Measurements from ENCODE around the gene HIGD1A. TPM values are rescaled to one million over a fixed set of nuclear protein-coding genes. Genes with fewer than 3 reads are reported as not detected.

Gene HIGD1A
- total RNA-seq, 2 experiments from 2014 or later, result 60.4 to 75.8 TPM

DNA sequence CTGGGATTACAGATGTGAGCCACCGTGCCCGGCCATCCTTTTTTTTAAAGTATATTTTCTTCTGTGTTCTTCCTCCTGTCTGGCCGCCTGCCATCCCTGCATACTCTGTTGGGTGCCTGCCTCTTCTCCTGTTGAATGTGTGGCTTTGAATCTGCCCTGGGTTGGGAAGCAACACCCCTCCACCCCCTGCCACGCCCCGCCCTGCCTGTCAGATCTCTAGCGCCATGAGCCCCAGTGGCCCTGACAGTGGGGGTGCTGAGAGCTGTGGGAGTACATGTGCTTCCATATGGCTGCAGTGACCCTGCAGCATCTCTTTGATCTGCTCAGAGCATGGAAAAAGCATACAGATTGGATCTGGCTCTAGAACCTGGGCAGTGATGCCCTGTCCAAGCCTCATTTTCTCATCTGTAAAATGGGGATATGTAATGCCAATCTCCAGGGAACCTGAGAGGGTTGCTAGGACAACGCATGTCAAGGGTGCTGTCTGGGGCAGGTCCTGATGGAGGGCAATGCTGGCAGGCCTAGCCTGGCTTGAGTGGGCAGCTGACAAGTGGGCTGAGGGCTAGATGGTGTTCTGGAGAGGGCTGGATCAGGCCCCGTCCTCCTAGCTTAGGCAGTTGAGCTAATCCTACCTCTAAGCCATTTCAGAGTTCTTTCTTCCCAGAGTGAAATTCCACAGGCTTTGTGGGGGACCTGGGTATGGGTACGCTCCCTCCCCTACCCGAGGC is 55.1 kb downstream of the HIGD1A start:
- H3K4me1 ChIP-seq (ENCODE audit: insufficient read depth, low read length, poor library complexity, severe bottlenecking), result no peaks in the 10 kb centered on the region
- CTCF ChIA-PET (ENCODE audit: unreplicated experiment), result interaction anchor here (0.6 to 1.1 kb wide), 2 partner anchors 8 to 28 kb away, joined by 3 read pairs; no protein-coding TSS in a partner anchor
- intact Hi-C loops (cut with micrococcal nuclease; ENCODE audit: unreplicated experiment), result loop anchor here (10.0 kb wide), 1 partner anchor 94 kb away; the partner anchor contains the start of gene ZBTB47
- no peaks in the 10 kb centered on the region for H4K20me1 ChIP-seq (ENCODE audit: insufficient read depth, low read length)
- DNase-seq (ENCODE audit: low spot score), result no peak
- no peaks in the 10 kb centered on the region for H3K9me3 ChIP-seq (ENCODE audit: low read length)
- no peak overlapping the region for H2AFZ ChIP-seq (ENCODE audit: low read length)
- H3K79me2 ChIP-seq (ENCODE audit: insufficient read depth, low read depth, low read length), result no peaks in the 10 kb centered on the region
- no peaks in the 10 kb centered on the region for H3K9me2 ChIP-seq (ENCODE audit: insufficient read depth, low read length)
- no TSS peak for BruUV-seq (replicated peaks)
- no peak overlapping the region for H3K4me2 ChIP-seq (ENCODE audit: low read length)
- POLR2A ChIA-PET, result no interaction called here
- no peak overlapping the region for H3K4me3 ChIP-seq (ENCODE audit: low read depth, low read length, poor library complexity, severe bottlenecking)
- TF ChIP-seq, protein P1, sequence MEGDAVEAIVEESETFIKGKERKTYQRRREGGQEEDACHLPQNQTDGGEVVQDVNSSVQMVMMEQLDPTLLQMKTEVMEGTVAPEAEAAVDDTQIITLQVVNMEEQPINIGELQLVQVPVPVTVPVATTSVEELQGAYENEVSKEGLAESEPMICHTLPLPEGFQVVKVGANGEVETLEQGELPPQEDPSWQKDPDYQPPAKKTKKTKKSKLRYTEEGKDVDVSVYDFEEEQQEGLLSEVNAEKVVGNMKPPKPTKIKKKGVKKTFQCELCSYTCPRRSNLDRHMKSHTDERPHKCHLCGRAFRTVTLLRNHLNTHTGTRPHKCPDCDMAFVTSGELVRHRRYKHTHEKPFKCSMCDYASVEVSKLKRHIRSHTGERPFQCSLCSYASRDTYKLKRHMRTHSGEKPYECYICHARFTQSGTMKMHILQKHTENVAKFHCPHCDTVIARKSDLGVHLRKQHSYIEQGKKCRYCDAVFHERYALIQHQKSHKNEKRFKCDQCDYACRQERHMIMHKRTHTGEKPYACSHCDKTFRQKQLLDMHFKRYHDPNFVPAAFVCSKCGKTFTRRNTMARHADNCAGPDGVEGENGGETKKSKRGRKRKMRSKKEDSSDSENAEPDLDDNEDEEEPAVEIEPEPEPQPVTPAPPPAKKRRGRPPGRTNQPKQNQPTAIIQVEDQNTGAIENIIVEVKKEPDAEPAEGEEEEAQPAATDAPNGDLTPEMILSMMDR (conservative IDR thresholded peaks at IDR 0.05; ENCODE audit: low read length), result no peak
- no peak for TF ChIP-seq EZH2phosphoT487 (IDR thresholded peaks at IDR 0.05; ENCODE audit: borderline replicate concordance, low read depth, low read length)
- no peak overlapping the region for H3K27ac ChIP-seq (ENCODE audit: low read depth, low read length, poor library complexity, severe bottlenecking)
- no peaks in the 10 kb centered on the region for H3K36me3 ChIP-seq (ENCODE audit: insufficient read depth, low read length)

DNA sequence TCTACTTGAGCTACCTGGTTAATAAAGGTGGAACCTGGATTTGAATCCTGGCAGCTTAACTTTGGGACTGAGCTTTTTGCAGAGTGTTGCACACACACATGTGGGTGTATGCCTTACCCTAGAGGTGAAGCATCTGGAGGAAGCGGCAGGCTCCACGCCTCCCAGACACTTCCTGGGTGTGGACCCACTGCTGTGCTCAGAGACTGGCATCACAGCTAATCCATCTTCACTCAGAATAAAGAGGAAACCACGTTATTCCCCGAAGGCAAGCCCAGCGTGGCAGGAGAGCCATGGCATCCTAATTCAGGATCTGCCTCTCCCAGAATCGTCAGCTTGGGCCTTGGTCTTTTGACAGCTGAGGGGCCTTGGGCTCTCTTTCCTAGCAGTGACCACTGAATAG is 56.7 kb downstream of the HIGD1A start:
- Histone ChIP-seq H3K4me3 (ENCODE audit: low read depth, low read length, poor library complexity, severe bottlenecking) (no peak overlapping the region), H2AFZ (ENCODE audit: low read length) (no peak overlapping the region), H3K4me2 (ENCODE audit: low read length) (no peak overlapping the region), H3K9me3 (ENCODE audit: low read length) (no peaks in the 10 kb centered on the region), H3K9me2 (ENCODE audit: insufficient read depth, low read length) (no peaks in the 10 kb centered on the region), H4K20me1 (ENCODE audit: insufficient read depth, low read length) (no peaks in the 10 kb centered on the region), H3K36me3 (ENCODE audit: insufficient read depth, low read length) (no peaks in the 10 kb centered on the region), H3K79me2 (ENCODE audit: insufficient read depth, low read depth, low read length) (no peaks in the 10 kb centered on the region), H3K4me1 (ENCODE audit: insufficient read depth, low read length, poor library complexity, severe bottlenecking) (no peaks in the 10 kb centered on the region), H3K27ac (ENCODE audit: low read depth, low read length, poor library complexity, severe bottlenecking) (no peak overlapping the region)
- intact Hi-C loops (cut with micrococcal nuclease; ENCODE audit: unreplicated experiment), result loop anchor here (10.0 kb wide), 1 partner anchor 93 kb away; the partner anchor contains the start of gene ZBTB47
- no peak for TF ChIP-seq EZH2phosphoT487 (IDR thresholded peaks at IDR 0.05; ENCODE audit: borderline replicate concordance, low read depth, low read length)
- TF ChIP-seq, protein P1 (conservative IDR thresholded peaks at IDR 0.05; ENCODE audit: low read length), result no peak
- POLR2A ChIA-PET, result no interaction called here
- DNase-seq (ENCODE audit: low spot score), result no peak
- CTCF ChIA-PET (ENCODE audit: unreplicated experiment), result no interaction called here
- BruUV-seq (replicated peaks), result no TSS peak

All from OCI-LY7 (cell line).